Hematopoietic multipotent progenitor cell treated with erythropoietin and hydrocortisone succinate and interleukin-3 and kit ligand, for 4 days (in vitro differentiated cells): Measurements from ENCODE around the gene KIAA1958.
A peak's percentile ranks its signal among the peaks of the same experiment; 100 is the strongest.
"Not testable (repeated sequence)": the region's sequence is repeated elsewhere in the genome, so short reads cannot be mapped to it uniquely, and the experiment has no call there.

Source experiments
- DNase-seq: peaks from one replicate; pipeline ENCODE4 v3.0.0-alpha.2; 2015

The KIAA1958 gene

GRCh38 chr9:112489876-112490666, 3.4 kb downstream of the KIAA1958 start:
- DNase-seq: no peak

DNA sequence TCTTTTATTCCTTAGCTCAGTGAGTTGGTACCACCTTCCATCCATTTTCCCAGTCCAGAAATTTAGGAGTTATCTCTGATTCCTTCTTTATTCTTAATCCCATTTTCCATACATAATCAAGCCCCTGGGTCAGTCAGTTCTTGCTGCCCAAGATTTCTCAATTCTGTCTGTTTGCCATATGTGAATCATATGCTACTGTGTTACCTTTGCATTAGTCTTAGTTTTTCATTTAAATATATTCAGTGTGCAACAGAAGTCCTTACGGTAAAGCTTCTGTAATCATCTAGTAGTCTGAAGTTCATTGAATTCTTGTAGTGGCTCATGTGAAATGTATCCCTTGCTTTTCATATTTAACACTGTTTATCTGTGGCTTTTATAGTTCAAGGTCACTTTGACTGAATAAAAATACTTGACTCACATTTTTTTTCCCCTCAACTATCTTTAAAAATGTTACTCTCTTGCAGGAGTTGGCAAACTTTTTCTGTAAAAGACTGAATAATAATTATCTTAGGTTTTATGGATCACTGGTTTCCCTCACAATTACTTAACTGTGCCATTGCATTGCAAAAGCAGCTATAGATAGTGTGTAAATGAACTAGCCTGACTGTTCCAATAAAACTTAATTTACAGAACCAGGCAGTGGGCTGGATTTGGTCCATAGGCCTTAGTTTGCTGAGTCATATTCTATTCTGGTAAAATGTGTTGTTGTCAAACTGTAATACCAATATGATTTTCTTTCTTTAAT, 6.9 kb downstream of the KIAA1958 start:
- DNase-seq: no peak

DNA sequence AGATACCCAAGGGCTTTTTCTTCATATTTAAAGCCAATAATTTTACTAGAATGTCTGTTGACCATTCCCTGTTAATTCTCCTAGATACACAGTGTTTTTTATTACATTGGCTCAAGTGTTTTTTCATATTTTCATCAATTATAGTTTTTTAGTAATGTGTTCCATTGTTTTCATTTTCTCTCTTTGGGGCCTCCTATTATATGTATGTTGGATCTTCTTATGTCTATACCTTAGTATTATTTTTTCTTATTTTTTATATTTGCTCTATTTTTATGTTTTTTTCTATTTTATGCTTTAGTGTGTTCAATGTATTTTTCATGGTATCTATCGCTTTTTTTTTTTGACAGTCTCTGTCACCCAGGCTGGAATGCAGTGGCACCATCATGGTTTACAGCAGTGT, 7.5 kb downstream of the KIAA1958 start:
- DNase-seq: no peak

- no peak for DNase-seq
Observed at GRCh38 chr9:112495614-112496013, 9.0 kb downstream of the KIAA1958 start.

GRCh38 chr9:112496074-112496722, 9.6 kb downstream of the KIAA1958 start:
- DNase-seq: peak; percentile 72

GRCh38 chr9:112500842-112501241, 14.2 kb downstream of the KIAA1958 start:
- DNase-seq: no peak

DNA sequence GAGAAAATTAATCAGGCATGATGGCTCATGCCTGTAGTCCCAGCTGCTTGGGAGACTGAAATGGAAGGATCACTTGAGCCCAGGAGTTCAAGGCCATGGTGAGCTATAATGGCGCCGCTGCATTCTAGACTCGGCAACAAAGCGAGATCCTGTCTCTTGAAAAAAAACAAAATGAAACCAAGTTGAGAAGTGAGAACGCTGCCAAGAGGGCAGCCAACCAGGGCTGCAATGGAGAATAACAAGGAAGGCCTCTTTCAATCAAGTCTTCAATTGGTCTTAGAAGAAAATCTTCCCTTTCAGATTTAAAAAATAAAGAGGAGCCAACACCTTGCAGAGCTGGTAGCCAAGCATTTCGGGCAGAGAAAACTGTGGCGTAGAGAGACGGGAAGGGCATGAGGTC, 14.7 kb downstream of the KIAA1958 start:
- no peak for DNase-seq

GRCh38 chr9:112502175-112502946, 15.7 kb downstream of the KIAA1958 start:
- no peak for DNase-seq

DNA sequence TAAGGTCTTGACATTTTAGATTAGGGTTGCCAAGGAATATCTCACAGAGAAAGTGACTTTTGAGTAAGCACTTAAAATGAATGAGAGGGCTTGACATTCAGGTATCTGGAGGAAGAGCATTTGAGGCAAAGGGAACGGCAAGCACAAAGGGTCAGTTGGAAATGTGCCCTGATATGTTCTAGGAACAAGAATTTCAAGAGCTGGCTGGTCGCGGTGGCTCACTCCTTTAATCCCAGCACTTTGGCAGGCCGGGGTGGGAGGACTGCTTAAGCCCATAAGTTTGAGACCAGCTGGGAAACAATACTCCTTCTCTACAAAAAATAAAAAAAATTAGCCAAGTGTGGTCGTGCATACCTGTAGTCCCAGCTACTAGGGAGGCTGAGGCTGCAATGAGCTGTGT, 16.5 kb downstream of the KIAA1958 start:
- no peak for DNase-seq

DNA sequence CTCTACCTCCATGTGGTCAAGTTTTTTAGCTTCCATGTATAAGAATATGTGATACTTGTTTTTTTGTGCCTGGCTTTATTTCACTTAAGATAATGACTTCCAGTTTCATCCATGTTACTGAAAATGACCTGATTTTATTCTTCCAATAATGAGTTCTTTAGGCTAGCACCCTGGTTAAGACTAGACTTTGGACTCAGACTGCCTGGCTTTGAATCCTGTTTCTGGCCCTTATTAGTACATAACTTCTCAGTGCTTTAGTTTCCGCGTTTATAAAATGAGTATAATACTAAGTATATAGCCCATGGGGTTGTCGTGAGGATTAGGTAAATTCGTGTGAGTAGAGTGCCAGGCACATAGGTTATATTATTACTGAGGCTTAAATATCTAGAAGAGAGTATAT, 18.5 kb downstream of the KIAA1958 start:
- DNase-seq: no peak

DNA sequence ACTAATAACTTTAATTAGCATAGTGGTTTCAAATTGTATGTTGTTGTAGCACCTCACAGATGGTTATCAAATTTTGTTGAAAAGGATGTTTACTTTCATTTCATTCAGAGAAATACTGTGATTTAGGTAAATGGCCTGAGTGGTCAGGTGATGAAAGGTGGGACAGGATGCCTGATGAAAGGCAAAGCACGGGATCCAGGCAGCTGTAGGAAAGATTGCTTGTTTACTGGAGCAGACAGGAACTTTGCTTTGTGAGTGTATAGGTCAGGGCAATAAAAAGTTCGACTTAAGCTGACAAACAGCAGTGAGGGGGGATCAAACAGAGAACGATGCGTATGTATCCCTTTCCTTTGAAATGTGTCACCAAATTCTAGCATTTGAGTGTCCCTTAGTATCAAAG, 19.0 kb downstream of the KIAA1958 start:
- DNase-seq: no peak

GRCh38 chr9:112506571-112506970, 19.9 kb downstream of the KIAA1958 start:
- no peak for DNase-seq

DNA sequence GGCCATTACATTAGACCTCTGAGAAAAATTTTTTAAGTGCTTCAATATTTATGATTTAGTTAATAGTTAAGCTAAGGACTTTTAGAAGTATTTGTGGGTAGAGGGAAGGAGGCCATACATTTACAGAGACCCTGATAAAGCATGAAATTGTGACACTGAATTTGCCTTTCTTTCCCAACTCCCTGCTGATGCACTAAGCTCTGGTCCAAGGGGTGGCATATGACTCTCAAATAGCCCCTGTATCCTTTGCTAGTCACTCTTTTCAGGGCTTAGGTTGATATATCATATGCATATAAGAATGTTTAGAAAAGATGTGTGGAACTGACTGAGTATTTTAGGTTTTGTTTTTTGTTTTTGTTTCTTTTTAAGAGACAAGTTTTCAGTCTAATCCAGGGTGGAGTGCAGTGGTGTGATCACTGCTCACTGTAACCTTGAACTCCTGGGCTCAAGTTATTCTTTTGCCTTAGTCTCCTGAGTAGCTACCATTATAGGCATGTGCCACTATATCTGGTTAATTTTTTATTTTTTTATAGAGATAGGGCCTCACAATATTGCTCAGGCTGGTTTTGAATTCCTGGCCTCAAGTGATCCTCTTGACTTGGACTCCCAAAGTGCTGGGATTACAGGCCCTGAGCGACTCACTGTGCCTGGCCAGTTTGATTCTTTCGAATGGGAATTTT, 20.5 kb downstream of the KIAA1958 start:
- DNase-seq: no peak

GRCh38 chr9:112508377-112508776, 21.8 kb downstream of the KIAA1958 start:
- no peak for DNase-seq

GRCh38 chr9:112512377-112512776, 25.8 kb downstream of the KIAA1958 start:
- not testable (repeated sequence) for DNase-seq

DNA sequence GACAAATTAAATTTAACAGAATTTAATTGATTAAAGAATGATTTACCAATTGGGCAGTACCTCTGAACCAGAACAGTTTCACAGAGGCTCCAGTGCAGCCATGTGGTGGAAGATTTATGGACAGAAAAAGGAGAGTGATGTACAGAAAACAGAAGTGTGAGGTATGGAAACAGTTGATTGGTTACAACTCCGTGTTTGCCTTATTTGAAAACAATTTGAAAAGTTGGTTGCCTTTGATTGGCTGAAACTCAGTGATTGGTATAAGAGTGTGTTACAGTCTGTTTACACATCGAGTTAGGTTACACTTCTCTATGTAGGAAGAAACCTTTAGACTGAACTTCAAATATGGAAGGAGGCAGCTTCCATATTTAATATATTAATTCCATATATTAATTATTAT, 30.1 kb downstream of the KIAA1958 start:
- no peak for DNase-seq

DNA sequence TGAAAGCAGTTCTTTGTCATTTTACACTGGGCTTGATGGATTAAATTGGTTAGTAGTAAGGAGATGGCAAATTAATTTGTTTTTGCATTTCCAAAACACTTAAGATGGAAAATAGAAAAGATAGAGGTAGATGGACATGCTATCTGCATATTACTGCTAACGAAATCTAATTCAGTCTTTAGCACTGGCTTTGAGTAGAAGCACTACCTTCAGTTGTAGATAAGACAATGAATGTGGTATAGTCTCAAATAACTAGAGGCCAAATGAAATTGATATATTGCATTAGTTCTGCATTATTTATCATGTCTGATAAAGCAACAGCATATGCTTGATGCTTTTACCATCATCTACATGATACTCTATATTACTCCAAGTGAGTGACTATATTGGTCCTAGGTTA, 33.4 kb downstream of the KIAA1958 start:
- no peak for DNase-seq

DNA sequence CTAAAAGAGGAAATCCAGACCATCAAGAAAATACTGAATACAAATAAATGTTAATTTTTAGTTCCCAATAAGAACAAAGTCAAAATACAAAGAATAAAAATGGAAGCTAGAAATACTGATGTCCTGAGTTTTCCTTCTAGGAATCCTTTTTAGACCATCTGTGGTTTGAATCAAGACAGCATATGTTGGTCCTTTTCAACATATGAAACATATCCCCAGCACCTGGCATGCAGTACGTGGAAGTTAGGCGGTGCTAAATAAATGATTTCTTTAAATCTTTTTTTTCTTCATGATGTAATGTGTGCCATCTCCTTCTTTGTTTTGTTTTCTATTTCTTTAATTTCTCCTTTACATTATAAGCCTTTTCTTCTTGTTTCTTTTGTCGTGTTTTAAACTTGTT, 34.0 kb downstream of the KIAA1958 start:
- no peak for DNase-seq

DNA sequence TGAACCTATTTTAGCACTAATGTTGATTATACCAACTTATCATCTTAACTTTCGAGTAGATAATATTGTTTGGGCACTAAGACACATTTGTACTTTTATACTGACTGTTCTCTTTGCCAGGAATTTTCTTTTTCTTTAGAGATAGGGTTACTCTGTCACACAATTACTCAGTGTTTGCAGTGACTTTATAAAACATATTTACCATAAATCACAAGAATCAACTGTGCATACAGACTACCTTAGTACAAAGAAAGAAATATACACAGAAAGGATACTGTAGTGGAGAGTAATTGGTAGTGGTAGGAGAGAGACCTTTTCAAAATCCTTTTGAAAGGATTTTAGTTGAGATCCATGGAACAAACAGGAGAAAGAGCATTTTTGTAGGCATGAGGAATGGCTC, 40.3 kb downstream of the KIAA1958 start:
- no peak for DNase-seq

GRCh38 chr9:112527959-112528358, 41.3 kb downstream of the KIAA1958 start:
- DNase-seq: no peak

DNA sequence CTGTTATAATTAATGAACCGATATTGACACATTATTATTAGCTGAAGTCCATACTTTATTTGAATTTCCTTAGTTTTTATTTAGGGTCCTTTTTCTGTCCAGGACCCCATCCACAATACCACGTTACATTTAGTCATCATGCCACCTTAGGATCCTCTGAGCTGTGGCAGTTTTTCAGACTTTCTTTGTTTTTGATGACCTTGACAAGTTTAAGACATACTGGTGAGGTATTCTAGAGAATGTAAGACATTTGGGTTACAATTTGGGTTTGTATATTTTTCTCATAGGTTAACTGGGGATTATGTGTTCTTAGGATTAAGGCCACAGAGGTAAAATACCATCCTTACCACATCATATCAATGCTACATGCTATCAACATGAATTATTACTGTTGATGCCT, 42.7 kb downstream of the KIAA1958 start:
- DNase-seq: no peak

DNA sequence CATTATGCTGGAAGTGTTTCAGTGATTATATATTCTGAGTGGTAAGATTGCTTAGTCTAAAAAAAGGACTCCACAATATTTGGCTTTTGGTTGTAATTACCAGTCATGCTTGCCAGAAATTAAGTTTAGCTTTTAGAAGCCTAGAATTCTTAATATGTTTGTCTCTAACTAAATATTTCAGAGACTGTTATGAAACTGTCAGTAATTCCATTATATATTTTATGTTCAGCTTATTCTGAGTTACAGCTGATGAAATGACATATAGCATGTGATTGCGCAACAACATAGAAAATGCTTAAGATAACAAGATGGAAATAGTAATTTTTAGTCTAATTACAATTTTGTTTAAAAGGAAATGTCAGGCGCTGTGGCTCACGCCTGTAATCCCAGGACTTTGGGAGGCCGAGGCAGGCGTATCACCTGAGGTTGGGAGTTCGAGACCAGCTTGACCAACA, 44.2 kb downstream of the KIAA1958 start:
- DNase-seq: peak; percentile 13
